ENCODE results near the gene AMN.

Gene AMN

DNA sequence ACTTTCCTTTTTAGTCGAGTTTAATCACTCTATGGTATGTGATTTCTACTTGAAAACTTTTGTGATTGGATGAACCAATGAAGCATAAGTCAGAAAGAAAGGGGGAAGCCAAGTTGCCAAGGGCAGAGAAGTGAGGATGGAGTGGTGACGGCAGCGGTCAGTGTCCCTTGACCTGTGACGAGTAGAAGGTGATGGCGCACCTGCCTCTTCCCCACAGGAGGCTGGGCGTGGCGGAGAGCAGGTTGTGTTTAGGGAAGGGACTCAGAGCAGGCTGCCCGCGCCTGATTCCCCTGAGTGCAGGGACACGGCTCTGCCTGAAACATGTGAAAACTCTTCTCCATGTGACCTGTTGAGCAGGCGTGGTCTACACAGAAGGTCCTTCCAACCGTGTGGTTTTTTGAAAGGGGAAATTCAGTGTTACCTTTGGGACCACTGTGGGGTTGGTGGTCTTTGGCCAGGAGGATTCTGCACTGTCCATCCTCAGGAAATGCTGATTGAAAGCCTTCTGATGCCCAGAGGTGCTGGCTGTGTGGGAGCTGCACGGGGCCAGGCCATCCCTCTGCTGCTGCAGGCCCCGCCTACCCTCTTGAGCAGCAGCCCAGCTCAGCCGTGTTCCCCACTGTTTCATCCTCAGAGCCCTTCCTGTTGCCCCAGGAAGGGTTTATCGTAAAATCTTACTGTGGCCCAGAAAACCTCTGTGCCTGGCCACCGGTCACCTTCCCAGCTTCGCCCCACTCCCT, 23.5 kb upstream of the AMN start:
- no peak for DNase-seq (ENCODE audit: low read depth, low spot score)

DNA sequence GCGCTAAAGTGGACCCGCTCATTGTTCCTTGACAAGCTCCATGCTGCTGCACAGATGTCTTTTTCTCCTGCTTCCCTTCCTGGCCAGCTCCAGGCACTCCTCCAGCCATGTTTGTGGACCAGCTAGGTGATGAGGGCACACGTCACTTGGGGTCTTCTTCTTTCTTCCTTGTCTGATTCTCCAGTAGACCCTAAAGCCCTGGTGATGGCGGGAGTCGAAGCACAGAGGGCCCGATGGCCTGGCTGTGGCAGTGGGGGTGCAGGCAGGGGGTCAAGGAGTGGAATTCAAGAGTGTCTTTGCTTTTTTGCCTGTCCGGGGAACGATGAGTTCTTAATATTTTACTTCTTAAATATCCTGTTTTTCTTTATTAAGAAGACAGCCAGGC, 23.0 kb upstream of the AMN start:
- DNase-seq (ENCODE audit: low read depth, low spot score): no peak

DNA sequence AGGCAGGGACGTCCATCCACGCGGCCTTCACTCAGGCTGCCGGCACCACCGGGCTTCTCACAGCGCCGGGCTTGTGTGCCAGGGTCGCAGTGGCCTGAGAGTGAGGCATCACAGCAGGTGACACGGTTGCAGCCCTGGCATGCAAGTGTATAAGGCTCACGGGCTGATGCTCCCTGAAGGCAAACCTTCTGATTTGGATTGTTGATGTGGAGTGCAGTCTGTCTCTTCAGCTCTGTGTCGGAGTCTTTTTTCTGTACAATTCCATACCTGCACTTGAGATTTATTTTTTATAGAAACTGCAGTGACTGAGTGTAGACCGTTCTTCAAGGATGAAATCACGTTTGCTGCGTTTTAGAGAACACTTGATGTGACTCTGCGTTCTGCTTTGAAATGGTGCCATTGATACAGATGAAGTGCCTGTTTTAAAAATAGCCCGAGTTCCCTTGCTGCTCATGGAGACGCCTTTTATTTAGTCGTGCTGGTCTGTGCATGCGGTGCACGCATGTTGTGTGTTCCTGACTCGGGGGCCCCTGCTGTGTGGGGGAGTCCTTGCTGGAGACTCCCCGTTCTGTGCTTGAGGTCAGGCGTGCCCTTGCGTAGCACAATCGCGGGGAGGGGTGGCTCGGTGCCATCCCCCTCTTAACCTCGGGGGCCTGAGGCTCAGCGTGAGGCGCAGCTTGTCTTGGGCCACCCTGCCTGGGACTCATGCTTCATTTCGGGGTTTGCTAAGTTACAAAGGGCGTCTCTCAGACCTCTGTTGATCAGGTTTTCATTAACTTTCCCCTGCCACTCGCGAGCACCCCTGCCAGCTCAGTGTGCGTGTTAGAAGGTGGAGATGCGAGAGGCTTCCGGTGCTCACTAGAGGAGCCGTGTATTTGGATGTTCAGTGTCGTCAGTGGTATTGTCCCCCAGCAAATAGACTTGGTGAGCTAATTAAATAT, 21.6 kb upstream of the AMN start:
- DNase-seq (ENCODE audit: low read depth, low spot score): no peak

DNA sequence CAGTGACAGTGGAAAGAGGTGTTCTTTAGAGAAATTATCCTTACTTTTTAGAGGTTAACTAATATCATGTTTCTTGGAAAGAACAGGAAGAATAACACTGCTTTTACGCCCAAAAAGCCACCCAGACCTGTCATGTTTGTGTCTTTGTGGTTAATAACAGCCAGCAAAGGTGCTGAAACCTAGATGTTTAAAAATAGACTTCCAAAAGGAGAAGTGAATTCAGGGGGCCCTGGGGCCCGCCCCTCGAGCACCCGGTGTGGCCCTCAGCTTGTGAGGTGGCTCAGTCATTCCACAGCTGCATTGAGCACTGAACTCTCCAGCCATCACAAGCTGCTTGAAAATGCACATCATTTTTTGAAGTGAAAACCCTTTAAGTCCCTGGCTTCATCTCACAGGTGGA, 20.8 kb upstream of the AMN start:
- no peak for DNase-seq (ENCODE audit: low read depth, low spot score)

DNA sequence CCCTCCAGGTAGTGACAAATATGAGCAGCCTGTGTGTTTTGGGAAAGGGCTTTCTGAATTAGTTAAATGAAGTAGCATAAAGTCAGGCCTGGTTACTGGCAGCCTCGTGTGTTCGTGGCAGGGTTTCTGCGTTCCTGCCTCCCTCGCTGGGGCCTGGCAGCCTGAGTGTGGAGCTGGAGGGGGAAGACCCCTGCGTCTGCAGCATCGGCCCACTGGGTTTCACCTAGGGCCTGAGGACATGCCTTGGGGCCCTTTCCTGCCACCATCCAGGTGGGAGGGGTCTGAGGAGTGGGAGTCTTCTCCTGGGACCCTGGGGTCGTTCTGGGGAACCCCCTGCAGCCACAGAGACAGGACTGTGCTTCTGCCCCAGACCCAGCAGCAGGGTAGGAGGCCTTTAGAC, 20.4 kb upstream of the AMN start:
- DNase-seq (ENCODE audit: low read depth, low spot score): no peak

DNA sequence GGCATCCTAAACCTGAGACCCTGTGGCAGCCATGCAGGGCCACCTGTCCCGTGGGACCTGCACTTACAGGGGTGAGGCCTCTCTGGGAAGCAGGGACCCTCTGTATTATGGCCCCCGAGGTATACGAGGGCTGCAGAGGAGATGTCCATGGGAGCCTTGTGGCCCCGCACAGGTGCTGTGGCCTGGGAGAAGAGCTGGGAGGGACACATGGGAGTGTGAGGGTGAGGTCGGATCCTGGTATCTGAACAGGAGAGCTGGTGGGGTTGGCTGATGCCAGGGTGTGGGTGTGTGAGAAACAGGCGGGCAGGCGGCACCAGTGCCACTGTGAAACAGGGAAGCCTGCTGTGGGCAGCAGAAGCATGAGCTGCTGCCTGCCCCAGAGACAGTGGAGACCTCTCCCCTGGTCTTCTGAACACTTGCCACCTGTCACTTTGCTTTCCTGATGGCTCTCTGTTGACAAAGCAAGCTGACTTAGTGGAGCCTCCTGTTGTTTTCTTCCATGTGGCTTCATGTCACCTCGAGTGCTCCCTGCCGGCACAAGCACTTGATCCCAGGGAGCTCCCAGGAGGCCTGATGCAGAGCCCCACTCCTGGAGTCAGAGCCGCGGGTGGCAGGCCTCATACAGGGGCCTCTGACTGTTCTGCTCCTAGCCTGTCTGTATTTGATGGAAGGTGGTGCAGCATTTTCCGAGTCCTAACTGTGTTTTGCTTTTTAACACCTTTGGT, 19.8 kb upstream of the AMN start:
- no peak for DNase-seq (ENCODE audit: low read depth, low spot score)

DNA sequence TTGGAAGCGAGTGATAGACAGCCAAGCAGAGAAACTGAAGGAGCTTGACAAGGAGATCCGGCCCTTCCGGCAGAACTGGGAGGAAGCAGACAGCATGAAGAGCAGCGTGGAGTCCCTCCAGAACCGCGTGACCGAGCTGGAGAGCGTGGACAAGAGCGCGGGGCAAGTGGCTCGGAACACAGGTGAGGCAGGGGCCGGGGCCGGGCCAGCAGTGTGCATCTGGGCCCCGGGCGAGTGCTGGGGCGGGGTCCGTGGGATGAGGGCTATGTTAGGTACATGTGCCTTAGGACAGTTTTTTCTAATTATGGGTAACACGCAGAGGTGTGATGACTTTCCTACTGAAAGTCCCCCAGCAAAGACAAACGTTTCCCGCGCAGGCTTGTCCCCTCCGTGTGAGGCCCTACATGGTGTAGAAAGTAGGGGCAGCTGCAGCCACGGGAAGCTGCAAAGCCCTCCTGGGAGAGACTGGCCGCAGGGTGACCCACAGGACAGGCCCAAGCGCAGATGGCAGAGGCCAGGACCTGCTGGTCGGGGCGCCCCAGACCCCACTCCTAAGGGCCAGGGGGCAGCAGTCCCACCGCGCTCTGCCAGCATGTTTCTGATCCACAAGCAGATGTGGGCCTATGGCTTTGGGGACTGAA, 19.1 kb upstream of the AMN start:
- no peak for DNase-seq (ENCODE audit: low read depth, low spot score)

DNA sequence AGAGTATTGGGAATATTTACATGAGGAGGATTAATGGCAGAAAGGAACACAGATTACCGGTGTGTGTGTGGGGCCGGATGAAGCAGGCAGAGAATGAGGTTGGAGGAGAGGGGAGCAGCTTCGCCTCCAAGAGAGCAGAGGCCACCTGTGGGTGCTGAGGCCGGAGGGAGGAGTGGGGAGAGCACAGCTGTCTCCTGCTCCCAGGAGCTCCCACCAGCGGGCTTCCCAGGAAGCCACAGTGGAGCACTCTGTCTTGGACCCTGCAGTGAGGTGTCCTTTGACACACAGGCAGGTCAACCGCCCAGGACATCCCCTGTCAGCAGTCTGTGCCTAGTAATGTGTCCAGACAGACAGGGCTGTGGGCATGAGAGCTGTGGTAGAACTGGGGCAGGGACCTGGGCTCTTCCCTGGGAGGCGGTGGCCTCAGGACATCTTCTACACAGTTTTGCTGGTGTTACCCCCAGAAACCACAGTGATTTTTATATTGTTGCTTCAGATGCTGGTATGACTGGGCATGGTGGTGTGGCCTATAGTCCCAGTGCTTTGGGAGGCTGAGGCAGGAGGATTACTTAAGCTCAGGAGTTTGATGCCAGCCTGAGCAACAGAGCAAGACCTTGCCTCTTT, 18.5 kb upstream of the AMN start:
- no peak for DNase-seq (ENCODE audit: low read depth, low spot score)

DNA sequence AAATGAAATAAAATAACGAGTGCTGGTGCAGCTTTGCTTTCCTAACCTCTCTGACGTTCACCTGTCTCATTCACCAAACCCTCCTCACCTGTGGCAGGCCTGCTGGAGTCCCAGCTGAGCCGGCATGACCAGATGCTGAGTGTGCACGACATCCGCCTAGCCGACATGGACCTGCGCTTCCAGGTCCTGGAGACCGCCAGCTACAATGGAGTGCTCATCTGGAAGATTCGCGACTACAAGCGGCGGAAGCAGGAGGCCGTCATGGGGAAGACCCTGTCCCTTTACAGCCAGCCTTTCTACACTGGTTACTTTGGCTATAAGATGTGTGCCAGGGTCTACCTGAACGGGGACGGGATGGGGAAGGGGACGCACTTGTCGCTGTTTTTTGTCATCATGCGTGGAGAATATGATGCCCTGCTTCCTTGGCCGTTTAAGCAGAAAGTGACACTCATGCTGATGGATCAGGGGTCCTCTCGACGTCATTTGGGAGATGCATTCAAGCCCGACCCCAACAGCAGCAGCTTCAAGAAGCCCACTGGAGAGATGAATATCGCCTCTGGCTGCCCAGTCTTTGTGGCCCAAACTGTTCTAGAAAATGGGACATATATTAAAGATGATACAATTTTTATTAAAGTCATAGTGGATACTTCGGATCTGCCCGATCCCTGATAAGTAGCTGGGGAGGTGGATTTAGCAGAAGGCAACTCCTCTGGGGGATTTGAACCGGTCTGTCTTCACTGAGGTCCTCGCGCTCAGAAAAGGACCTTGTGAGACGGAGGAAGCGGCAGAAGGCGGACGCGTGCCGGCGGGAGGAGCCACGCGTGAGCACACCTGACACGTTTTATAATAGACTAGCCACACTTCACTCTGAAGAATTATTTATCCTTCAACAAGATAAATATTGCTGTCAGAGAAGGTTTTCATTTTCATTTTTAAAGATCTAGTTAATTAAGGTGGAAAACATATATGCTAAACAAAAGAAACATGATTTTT, 17.1 kb upstream of the AMN start:
- DNase-seq (ENCODE audit: low read depth, low spot score): no peak

DNA sequence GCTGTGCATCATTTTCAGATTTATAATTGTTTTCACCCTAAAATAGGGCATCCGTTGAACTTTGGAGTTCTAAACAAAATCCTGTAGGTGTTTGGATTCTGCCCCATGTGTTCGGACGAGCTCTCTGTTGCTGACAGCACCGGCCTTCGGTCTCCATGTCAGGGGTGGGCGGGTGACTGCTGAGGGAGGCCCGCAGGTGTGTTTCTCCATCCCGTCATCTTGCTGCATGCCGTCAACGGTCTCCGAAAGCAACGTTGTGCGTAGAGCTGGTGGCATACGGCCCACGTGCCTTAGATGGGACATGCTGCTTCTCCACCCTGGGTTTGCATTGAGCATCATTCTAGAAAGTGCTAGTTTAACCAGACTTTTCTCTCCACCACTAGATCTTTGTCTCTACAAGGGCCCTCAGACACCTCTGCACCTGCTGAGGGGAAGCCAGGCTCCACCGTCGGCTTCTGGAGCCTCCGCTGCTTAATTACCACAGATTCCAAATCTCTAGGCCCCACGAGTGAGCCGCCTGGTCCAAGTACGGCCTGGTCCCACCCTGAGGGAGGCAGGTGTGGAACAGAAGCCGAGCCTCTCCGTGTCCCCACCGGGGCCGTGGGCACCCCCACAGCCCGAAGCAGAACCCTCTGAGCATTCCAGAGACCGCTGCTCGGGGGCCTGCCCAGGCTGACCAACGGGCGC, 15.7 kb upstream of the AMN start:
- no peak for DNase-seq (ENCODE audit: low read depth, low spot score)

DNA sequence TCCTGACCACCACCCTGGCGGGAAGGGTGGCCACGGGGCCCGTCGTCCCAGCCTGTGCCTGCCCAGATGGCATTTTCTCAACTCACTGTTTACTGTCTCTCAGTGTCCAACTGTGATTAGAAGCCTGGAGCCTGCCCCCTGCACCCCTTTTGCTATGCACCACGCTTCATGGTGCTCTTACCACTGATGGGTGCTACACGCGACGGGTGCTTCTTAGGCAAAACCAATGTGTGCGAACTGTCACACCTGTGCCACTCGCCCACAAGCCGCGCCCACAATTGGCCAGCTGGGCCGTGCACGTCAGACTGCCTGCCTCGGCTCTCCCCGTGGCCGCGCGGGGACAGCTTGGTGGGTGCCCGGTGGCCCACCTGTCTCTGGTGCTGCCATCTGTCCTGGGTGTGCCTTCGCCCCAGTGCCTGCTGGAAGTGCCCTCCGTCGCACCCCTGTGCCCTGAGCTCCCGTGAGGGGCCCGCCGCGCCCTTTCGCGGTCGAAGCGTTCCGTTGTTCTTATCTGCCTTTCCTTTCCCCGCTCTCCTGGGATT, 15.1 kb upstream of the AMN start:
- DNase-seq (ENCODE audit: low read depth, low spot score): no peak

DNA sequence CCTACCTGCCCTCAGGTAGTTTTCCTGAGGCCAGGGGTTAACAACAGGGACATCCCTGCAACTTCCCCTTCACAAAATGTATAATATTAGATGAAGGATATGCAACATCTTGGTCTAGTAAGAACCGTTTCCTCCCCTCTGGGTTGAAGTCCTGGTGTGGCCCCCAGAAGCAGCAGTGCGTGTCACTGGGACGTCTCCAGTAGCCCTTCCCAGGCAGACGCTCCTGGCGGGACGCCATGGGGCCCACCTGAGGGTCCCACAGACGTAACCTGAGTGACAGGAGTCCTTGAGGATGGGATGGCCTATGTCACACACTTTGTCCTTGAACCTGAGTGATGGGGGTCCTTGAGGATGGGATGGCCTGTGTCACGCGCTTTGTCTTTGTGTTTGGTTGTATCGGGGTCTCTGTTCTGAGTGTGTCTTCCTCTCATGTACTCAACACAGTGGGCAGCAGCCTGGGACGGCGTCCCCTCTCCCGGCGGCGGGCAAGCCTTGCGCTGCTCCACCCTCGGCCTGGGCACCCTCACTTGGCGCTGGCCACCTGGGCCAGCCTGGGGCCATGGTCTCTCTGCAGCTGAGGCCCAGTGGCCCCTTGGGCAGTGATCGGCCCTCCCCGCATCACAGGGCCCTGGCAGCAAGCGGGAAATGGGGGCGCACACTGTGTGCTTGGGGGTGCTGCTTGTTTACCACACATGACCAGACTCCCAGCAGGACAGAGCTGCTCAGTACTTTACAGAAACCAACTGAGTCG, 14.3 kb upstream of the AMN start:
- DNase-seq (ENCODE audit: low read depth, low spot score): no peak

DNA sequence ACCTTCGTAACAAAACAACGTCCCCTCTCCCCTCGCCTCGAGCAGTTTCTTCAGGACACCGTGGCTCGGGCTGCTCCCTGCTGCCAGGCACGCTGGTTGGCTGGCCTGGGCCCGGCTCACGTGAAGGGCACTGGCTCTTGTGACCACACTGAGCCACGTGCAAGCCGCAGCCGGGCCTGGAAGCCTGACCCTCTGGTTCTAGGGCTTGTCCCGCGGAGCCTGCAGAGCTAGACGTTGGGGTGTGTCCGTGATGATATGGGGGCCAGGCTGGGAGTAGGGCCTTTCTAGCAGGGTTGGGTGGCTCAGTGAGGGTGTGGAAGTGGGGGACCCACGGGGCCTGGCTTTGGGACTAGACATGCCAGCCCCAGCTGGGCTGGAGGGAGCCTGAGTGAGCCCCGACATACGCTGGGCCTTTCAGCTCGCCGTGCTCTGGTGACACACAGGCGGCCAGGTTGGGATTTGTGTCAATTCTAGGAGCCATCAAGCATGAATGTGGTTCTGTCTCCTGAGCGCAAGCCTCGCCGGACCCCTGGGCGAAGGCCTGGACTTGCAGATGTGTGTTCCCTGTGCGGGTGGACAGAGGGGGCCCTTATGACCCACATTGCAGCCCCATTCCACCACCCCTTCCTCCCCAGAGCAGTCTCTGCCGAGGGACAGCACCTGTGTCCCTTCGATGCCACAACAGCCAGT, 13.6 kb upstream of the AMN start:
- no peak for DNase-seq (ENCODE audit: low read depth, low spot score)

DNA sequence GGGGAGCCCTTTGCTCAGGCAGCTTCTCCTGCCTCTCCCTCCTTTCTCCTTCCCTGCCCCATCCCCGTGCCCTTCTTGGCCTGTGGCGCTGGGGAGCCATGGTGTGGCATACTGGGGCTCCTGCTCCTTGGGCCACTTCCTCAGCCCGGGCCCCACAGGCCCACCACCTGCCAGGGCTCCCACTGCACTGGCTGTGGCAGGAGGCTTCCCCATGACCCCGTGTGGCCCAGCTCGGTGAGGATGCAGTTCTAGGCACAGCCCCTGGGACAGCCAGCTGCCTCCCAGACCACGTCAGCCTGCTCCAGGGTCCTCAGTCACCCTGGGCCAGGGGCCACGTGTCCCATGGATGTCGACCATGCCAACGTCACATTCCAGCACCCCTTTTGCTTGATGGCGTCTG, 13.0 kb upstream of the AMN start:
- no peak for DNase-seq (ENCODE audit: low read depth, low spot score)

DNA sequence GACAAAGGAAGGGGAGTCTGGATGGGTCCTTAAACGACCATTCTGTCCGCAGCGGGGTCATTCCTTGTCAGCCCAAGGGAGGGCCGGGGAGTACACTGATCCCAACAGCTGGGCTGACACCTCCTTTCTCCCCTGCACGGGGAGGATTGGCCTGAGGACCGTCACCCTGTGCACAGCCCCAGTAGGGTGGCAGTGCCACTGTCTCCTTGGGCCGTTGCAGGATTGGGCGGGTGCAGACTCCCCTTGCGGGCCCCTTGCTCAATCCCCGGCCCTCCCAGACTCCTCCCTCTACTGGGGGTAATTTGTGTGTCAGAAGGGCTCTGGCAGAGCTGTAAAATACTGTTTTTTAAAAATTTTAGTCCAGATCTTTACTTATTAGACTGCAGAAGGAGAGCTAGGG, 12.6 kb upstream of the AMN start:
- DNase-seq (ENCODE audit: low read depth, low spot score): no peak

DNA sequence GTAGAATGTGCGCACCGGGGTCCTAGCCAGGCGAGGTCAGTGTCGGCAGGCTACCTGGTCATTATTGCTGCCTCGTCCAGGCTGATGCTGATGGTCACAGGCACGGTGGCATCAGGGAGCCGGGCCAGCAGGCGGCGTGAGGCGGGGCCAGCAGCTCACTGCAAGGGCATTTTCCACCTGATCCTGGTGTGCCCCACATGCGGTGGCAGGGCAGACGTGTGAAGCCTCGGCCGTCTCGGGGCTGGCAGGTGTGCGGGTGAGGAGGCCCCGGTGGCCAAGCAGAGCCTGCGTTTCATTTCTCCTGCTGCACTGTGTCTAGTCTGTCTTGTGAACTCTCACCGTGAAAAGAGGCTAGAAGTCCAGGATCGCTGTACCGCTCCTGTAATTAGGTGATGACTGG, 12.0 kb upstream of the AMN start:
- DNase-seq (ENCODE audit: low read depth, low spot score): no peak

DNA sequence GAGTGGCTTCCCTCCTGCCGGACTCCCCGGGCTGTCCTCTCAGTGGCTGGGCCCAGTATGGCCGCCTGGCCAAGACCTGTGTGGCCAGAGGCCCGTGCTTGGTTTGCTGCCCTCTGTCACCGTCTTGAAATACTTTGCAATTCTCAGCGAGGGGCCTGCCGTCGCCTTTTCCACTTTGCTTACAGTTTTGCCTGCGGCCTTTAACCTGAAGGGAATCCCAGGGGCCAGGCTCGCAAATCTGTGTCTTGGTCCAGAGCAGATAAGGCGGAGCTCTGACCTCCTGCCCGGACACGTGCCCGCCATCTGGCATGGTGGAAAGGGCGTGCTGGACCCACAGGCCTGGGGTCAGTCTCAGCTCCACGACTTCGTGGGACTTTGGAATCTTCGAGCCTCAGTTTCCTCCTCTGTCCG, 10.9 kb upstream of the AMN start:
- DNase-seq (ENCODE audit: low read depth, low spot score): no peak
